CD4-positive, alpha-beta T cell treated with Interleukin-1 beta for 1 hour (primary cell): ENCODE results near the gene SLC9A2.

Source experiments
- DNase-seq, 2 donors: peaks; one replicate each; pipeline ENCODE4 v3.0.0-alpha.2; 2020 to 2022

SLC9A2 gene

DNA sequence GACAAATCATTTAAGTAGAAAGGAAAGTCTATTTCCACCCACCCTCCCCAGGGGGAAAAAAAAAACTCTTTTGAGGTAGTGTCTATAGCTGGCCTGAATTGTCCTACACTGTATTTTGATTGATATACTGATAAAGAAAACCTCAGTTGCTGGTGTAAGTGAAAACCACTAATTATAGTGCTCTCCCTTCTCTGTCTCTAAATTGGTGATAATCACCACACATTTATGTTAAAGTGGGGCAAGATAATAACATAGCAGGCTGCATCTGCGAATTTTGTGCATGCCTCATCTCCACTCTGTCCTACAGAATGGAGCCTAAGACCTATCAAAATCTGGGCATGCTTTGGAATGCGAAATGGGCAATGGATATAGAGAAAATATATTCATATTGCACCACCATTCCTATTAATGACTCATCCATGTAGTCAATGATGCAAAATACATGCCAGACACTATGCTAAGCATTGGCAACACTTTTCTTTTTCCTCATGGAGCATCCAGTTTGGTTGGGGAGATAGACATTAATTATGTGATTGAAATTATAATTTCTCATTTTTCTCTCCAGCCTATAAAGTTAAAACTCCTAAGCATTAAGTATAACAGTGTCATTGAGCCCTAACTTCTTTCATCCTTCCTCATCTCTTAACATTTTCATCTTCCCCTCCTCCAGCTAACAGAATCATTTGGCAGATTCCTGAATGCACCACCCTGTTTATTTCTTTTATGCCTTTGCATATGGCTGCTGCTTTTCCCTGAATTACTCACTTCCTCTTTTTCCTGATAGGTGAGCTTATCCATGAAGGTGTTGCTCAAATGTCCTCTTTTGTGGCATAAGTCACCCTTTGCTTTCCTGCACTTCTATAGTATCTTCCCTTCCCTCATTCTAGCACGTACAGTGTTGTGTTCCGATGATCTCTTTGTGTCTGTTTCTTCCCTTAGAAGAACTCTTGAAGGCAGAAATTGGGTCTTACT, 58.2 kb downstream of the SLC9A2 start:
- no peak for DNase-seq

DNA sequence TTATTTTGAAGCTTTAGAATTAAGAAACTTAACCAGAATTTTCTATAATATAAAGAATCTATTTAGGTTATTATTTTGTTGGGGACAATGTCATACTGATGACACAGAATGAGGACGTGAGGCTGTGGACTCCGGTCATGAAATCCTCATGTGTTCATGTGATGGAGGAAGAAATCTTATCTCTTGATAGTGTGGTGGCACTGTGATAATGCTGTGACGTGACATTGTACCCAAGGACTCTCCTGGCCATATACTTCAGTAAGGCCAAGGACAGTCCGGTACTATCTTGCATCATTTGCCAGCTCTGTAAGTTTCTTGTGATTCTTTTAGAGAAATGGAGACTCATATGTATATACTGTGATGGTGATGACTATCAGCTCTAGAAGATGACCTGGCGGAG, 59.1 kb downstream of the SLC9A2 start:
- no peak for DNase-seq

DNA sequence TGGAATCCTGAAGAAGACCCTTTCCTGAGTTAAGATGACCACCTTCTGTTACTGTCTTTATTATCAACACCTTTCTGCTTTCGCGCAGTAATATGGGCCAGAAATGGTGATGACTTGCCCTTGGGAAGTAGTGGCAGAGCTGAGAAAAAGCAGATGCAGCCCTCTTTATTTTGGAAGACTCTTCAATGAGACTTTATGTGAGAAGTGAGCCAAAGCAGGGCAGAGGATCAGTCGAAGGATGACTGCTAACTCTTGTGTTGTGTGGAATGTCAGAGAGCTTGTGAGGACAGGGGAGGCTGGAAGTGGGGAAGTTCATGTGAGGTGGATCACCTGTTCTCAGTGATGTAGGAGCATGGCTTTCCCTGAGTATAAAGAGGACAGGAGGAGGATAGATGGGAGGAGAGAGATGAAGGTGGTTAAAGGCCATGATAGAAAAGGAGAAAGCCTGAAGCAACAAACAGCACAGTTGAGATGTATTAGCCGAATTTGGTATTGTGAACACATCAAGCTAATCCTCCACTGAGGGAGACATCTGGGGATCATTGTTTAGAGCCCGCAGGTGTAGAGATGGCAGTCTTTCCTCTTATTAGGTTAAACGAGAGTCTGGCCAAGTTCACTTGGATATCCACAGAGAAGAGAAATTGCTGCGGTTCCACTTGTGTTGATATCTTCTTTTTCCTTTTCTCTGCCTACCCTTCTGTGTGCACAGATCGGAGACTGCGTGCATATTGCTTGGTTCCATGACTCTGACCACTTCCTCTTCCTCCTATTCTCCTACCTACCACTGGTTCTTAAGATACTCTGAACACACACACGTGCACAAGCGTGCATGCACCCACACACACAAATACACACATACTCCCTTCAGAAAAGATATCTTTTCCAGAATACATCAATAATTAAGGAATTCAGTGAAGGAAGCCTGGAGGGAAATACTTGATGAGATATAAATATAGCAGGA, 67.4 kb downstream of the SLC9A2 start:
- no peak for DNase-seq

DNA sequence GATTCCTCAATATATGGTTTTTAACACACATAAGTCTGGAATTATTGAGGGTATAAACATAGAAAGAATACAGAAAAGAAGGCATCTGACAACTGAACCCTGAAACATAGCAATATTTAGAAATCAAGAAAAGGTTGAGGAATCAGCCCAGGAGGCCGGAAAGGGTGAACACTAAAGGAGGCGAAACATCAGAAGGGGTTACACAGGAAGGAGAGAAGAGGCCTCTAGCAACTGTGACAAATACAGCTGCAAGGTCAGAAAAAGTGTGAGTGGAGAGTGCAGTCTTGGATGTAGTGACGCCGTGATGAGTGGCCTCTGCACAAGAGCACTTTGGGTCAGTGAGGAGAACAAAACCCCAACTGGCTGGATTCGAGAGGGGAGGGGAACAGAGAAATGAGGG, 70.7 kb downstream of the SLC9A2 start:
- DNase-seq = no peak

DNA sequence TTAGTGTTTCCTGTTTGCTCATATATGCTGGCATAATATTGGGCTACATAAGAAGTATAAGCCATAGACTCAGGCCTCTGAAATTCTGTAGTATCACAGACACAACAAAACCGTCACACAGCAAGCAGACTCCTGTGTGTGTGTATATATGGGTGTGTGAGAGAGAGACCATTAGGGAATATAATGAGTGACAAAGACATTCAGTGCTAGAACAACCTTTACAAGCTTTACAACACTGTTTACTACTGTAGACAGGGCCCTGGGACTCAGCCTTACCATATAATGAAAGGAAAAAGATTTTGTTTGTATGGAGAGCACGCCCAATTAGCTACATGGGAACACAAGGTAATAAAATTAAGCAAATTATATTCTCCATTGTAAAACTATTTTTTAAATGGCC, 77.1 kb downstream of the SLC9A2 start:
- no peak for DNase-seq

DNA sequence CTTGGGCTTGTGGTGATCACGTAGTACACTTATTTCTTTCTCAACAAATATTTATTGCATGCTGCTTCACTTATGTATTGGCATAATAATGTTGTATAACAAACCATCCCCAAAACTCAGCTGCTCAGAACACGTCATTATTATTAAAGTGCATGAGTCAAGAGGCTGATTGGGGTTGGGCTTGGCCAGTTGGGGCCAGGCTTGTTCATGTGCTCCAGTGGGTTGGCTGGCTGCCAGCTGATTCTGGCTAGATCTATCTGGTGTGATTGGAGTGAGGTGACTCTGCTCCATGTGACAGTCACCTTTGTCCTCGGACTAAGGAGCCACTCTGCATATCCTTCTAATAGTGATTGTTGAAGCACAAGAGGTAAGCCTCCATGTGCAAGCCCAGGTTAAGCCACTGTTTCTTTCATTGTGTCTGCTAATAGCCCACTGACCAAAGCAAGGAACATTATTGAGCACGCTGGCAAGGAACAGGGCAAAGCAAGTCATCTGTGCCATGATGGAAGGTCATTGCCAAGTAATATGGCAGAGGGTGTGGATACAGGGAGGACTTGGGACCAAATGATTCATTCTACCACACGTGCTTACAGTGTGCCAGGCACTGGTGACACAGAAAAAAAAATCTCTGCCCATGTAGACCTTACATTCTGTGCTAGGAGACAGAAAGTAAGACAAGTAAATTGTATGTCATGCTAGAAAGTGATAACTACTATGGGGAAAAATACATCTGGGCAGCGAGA, 79.2 kb downstream of the SLC9A2 start:
- no peak for DNase-seq

DNA sequence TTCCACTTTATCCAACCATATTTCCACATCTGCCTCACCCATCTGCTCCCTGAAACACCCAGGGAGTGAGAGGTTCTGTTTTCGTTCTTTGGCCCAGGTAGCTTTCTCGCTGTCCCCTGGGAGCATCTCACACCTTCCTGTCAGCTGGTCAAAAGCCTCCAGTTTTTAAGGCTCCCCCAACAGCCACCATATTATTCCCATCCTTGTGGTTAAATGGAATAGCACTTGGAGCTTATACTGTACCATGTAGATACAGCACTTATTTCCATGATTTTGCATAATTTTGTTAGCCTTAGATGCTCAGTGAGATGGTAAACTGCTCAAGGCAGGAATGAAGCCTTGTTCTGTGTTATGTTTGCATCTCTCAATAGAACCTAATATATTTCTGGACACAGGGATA, 84.0 kb downstream of the SLC9A2 start:
- DNase-seq = no peak

DNA sequence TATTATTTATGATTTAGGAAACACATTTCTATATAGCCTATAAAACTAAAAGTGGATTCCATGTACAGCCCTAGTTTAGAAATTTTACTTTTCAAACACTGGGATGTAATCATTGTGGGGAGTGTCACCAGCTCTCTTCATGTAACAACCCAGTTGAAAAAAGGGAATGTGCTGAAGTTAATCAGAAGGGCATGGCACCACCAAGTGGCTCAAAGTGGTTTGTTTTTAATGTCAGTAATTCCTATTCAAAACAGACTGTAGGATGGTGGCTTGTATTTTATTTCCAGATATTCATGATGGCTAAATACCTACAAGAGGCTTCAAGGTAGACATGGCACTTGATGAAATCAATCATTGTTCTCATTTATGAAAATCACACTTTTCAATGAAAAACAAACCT, 84.4 kb downstream of the SLC9A2 start:
- no peak for DNase-seq

DNA sequence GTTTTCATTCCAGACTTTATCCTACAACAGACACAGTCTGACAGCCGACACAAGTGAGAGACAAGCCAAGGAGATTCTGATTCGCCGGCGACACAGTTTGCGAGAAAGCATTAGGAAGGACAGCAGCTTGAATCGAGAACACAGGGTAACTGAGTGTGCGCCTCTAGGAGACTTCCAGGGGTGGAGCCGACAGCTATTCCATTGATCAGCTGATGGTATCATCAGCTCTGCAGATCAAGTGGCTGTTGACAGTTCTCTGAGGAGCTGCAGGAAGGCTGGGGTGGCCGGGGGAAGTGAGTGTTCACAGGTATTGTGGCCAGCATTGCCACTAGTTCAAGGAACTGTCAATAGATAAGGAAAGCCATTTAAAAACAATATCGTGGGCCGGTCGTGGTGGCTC, 85.2 kb downstream of the SLC9A2 start:
- no peak for DNase-seq

DNA sequence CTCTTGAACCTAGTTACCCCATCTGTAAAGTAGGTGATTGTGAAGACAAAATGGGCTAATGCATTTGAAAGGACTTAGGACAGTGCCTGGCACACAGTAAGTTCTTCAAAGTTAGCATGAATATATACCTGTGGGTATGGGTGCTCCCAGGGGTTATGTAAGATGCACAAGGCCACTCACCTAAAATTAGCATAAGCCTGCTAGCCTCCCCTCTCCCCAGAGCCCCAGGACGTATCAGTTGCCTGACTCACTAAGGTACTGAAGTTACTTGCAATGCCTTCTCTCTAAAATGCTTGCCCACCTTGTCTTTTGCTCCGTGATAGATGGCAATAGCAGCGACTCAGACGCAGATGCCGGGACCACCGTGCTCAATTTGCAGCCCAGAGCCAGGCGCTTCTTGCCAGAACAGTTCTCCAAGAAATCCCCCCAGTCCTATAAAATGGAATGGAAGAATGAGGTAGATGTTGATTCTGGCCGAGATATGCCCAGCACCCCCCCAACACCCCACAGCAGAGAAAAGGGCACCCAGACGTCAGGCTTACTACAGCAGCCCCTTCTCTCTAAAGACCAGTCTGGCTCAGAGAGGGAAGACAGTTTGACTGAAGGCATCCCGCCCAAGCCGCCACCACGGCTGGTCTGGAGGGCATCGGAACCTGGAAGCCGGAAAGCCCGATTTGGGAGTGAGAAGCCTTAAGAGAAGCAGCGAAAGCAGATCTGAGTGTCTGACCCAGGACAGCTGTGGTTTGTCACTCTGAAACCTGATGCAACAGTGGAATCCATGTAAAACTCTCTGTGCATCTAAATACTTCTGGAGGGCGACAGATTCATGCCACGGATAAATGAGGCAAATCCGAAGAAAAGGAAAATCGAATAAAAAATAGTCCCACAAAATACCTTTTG, 88.7 kb downstream of the SLC9A2 start:
- no peak for DNase-seq

DNA sequence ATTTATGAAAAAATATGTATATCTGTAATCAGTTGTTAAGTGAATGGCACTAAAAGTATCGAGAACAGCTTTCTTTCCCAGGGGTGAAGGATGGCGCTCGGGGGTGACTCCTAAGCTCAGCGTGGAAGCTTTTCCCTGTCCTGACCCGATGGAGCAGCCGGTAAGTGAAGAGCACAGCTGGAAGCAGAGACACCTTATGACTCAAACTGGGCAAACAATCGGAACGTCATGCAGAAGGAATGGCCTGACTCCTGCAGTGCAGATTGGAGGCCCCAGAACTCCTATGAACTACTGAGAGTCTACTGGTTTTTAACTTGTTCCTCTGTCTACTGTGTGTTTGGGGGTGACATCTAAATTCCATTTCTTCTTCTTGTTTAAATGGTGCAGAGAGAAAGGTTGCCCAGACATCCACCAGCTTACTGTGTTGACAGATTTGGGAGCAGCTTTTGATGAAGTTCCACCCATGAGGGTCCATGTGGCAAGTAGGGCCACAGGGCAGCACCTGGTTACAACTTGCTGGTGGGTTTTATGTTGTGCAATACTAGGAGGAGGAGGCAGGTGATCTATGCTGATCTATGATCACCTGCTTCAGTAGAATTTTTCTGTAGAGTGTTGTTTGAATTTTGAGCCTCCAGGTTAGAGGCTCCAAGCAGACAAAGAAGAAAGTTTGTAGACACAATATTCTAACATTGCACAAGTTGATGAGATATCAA, 89.7 kb downstream of the SLC9A2 start:
- DNase-seq = no peak

DNA sequence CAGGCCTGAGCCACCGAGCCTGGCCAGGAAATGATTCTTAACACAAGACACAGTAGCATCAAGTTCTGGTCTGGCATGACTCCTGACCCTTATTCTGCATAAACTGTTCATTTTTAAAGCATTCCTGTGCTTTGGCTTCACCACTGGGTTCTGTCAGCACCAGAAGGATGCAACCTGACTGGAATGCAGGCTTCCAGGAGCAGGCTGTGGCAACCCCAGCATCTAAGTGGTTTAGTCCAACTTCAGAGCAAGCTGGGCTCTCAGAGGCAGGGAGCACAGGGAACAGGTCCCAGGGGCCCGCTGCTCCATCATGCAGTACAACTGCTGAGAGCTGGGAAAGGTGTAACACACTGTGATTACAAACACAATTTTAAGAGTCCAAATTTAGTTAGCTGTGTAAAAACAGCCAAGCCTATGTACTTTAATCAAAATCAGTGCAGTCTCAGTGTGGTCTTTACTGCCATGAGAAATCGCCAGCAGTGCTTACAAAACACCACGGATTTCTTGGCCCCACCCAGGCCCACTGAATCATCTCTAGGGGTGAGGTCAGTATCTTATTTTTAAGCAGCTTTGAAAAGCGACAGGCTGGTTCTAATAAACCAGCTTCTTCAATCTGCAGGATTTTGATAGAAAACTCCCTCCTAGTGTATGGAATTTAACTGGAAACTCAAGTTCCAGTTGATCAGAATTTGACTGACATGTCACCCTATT, 98.1 kb downstream of the SLC9A2 start:
- no peak for DNase-seq

DNA sequence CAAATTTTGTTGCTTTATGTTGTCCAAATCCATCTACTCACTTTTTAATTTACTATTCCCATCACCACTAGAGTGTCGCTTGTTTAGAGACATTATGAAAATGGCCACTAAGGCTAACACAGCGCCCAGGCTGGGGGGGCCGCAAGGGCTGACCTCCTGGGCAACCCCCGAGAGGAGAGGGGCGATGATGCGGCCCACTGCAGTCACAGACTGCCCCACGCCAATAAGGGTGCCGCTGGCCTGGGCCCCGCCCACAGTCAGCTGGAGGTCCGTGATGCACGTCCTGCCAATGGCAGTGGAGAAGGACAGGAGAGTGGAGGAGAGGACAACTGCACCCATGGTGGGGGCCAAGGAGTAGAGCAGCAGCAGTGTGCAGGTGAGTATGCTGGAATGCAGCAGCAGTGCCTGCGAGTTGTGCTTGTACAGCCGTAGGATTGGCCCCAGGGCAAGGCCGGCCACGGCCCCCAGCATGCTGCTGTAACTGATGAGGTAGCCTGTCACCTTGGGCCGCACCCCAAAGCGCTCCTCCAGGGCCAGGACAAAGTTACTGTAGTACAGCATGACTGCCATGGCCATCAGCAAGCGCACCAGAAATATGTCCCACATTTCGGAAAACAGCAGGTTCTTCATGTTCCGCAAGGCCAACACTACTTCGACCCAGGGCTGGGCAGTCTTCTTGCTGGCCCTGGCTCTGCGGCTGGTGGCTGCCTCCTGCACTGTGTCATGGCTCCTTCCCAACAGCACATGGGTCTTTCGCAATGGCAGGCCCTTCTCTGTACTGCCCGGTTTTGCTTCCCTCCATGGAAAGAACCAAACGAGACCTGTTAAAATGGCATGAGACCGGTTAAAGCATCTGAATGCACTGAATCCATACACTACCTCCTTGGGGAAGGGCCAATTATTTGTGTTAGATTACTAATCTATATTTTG, 99.3 kb downstream of the SLC9A2 start:
- no peak for DNase-seq

DNA sequence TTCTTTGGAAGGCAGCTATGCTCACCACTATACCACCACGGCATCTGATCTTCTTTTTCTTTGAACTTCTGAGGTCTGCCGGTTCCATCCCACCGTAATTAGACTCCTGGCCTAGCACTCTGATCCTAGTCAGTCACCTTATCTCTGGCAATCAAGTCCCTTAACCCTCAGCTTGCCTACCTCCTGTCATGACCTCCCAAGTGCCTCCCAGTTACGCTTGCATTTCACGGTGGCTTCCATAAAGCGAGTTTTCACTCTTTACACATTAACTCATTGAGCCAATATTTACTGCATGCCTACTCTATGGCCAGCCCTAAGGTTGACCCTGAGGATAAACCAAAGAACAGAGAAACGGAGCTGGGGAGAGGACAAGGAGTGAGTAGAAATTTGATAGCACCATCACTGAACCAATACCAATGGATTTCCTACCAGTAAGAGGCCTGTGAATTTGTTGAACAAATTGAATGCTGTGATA, 104.7 kb downstream of the SLC9A2 start:
- no peak for DNase-seq

DNA sequence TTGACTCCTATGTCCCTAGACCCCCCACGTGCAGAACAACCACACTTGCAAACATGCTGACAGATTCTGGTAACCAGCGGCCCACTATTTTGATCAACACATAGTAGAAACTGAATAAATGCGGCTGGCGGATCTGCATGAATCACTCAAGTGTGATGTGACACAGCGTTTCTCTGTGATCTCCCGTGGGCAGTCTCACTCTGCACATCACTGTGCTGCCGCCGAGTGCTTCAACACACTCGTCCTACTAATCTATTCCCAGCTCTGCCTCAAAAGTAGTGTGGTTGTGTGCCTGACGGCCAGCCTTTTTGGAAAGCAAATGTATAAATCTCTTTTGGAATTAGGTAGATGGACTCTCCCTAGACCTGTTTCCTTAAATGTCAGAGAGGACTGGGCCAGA, 105.2 kb downstream of the SLC9A2 start:
- DNase-seq = no peak

DNA sequence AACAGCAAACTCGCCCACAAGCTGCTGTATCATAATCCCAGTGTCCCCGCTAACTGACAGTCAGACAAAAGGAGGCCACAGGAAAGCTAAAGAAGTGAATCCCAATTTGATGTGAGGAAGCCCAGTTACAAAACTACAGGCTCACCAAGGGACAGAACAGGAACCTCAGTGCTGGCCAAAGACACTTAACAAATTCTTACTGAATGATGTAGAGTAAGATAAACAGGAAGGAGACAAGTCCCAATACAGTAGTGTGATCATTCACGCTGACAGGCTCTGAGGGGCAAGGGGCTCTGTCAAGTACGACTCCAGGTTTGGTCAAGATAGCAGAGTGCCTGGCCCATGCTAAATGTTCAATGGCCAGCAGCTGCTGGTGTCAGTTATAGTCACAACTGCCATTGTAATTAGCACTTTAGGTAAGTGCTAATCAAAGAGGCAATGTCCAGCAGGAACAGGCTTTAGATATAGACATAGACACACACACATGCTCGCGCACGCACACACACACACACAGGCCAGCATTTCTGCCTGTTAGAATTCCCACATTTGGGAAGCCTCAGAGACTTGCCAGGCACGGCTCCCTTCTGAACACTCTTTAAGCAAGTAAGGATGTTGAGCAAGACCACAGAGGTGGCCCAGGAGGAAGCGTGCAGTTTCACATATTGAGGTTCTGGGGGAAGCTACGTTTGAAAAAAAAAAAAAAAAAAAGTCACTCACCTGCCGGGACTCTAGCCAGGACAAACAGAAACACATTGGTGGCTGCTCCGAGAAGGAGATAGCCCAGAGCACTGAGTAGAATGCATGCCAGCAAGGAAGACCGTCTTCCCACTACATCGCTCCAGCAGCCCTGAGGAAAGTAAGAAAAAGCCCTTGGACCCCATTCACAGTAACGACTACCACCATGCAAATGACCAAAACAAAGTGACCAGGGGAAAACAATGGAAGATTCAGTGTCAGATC, 107.1 kb downstream of the SLC9A2 start:
- DNase-seq = no peak

DNA sequence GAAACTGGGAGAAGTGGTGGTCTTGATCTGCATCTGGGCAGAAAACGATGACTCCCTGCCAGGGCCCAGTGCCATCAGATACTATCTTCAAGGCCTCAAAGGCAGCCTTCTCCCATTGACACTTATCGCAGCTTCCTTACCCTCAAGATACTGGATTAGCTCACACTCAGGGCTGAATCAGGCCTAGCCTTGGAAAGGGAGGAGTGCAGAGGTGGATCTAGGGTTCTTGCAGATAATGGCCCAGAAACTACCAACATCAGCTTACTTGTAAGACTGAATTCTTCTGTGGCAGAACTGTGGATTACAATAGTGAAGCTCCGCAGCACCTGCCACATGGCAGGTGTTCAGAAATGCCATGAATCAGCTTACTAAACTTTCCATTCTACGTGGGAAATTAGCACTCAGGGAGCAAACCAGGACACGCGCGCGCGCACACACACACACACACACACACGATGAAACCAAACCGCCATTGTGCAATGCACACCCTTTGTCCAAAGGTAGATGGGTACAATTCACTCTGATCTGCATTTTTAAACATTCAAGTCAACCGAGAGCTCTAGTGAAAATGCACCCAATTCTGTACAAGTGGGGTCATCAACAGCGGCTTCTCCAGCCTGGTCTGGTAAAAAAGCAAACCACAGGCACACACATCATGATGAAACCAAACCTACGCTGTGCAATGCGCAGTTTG, 116.2 kb downstream of the SLC9A2 start:
- peak in 1 of 2 donors; percentile 4 for DNase-seq

DNA sequence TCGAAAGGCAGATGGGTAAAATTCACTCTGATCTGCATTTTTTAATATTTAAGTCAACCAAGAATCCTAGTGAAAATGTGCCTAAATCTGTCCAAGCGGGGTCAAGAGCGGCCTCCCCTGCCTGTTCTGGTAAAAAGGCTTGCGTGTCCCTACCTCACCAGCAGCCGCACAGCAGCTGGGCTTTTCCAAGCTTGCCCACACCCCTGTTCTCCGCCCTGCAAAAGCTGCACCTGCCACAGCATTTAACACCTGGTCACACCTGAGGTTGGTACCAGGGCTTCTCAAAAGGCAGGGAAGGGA, 116.7 kb downstream of the SLC9A2 start:
- DNase-seq = no peak
